ENCODE results near the gene HTR6. TPM values are rescaled to one million over a fixed set of nuclear protein-coding genes. Genes with fewer than 3 reads are reported as not detected.

The HTR6 gene
- total RNA-seq, 1 experiment from 2014 or later: not detected

DNA sequence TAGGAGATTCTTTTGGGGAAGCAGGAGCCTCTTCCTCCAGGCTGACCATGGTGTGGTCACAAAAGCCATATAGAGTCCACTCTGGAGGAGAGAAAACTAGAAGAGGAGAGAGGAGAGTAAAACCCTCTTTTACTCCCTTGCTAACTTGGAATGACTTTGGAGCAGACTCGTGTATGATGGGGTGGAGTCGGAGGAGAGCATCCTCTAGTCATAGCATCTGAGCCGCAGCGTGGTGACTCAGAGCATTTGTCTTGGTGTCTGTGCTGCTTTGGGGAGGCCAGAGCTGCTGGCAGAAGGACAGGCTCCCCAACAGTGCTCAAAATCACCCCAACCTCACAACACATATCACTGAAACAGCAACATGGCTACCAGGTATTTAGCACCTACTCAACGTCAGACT lies 11.1 kb downstream of the HTR6 start:
- TF ChIP-seq, protein P1, sequence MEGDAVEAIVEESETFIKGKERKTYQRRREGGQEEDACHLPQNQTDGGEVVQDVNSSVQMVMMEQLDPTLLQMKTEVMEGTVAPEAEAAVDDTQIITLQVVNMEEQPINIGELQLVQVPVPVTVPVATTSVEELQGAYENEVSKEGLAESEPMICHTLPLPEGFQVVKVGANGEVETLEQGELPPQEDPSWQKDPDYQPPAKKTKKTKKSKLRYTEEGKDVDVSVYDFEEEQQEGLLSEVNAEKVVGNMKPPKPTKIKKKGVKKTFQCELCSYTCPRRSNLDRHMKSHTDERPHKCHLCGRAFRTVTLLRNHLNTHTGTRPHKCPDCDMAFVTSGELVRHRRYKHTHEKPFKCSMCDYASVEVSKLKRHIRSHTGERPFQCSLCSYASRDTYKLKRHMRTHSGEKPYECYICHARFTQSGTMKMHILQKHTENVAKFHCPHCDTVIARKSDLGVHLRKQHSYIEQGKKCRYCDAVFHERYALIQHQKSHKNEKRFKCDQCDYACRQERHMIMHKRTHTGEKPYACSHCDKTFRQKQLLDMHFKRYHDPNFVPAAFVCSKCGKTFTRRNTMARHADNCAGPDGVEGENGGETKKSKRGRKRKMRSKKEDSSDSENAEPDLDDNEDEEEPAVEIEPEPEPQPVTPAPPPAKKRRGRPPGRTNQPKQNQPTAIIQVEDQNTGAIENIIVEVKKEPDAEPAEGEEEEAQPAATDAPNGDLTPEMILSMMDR (conservative IDR thresholded peaks at IDR 0.05): no peak
- TF ChIP-seq EZH2 (IDR thresholded peaks at IDR 0.05; ENCODE audit: low read depth): no peak
- no peak overlapping the region for H3K27ac ChIP-seq
- H3K79me2 ChIP-seq (ENCODE audit: low read depth): no peaks in the 10 kb centered on the region
- H4K20me1 ChIP-seq (ENCODE audit: insufficient read depth): no peaks in the 10 kb centered on the region
- H3K9me3 ChIP-seq (ENCODE audit: insufficient read depth, low read depth): no peaks in the 10 kb centered on the region
- no peak overlapping the region for H3K4me2 ChIP-seq
- no peak for DNase-seq
- BruUV-seq (replicated peaks): no TSS peak
- H2AFZ ChIP-seq: no peak overlapping the region
- H3K4me3 ChIP-seq: no peak overlapping the region
- H3K27me3 ChIP-seq (ENCODE audit: insufficient read depth, low read depth): no peaks in the 10 kb centered on the region
- H3K9me2 ChIP-seq (ENCODE audit: insufficient read depth): no peaks in the 10 kb centered on the region
- H3F3A ChIP-seq (ENCODE audit: insufficient read depth, low read depth): no peaks in the 10 kb centered on the region
- H3K4me1 ChIP-seq (replicated peaks; ENCODE audit: insufficient read depth): no peaks in the 10 kb centered on the region
- H3K36me3 ChIP-seq (ENCODE audit: low read depth): no peaks in the 10 kb centered on the region
- intact Hi-C loops (cut with micrococcal nuclease; ENCODE audit: unreplicated experiment): no loop called here
- POLR2A ChIA-PET (ENCODE audit: unreplicated experiment): no interaction called here
- CTCF ChIA-PET: no interaction called here

- no peak for TF ChIP-seq EZH2 (IDR thresholded peaks at IDR 0.05; ENCODE audit: low read depth)
- TF ChIP-seq, protein P1 (conservative IDR thresholded peaks at IDR 0.05): no peak
- Histone ChIP-seq H3K4me2 (no peak overlapping the region), H3K27ac (no peak overlapping the region), H3F3A (ENCODE audit: insufficient read depth, low read depth) (no peaks in the 10 kb centered on the region), H3K9me3 (ENCODE audit: insufficient read depth, low read depth) (no peaks in the 10 kb centered on the region), H3K4me1 (replicated peaks; ENCODE audit: insufficient read depth) (no peaks in the 10 kb centered on the region), H3K9me2 (ENCODE audit: insufficient read depth) (no peaks in the 10 kb centered on the region), H3K4me3 (no peak overlapping the region), H3K79me2 (ENCODE audit: low read depth) (no peaks in the 10 kb centered on the region), H2AFZ (no peak overlapping the region), H3K27me3 (ENCODE audit: insufficient read depth, low read depth) (no peaks in the 10 kb centered on the region), H4K20me1 (ENCODE audit: insufficient read depth) (no peaks in the 10 kb centered on the region), H3K36me3 (ENCODE audit: low read depth) (no peaks in the 10 kb centered on the region)
- ChIA-PET POLR2A (ENCODE audit: unreplicated experiment) (no interaction called here), CTCF (no interaction called here)
- no TSS peak for BruUV-seq (replicated peaks)
- intact Hi-C loops (cut with micrococcal nuclease; ENCODE audit: unreplicated experiment): no loop called here
- DNase-seq: peak in 1 of 2 experiments; percentile 28
Observed at GRCh38 chr1:19676438-19676922, 11.8 kb downstream of the HTR6 start.

- Histone ChIP-seq H3K9me2 (ENCODE audit: insufficient read depth) (no peaks in the 10 kb centered on the region), H2AFZ (no peak overlapping the region), H3F3A (ENCODE audit: insufficient read depth, low read depth) (no peaks in the 10 kb centered on the region), H3K27me3 (ENCODE audit: insufficient read depth, low read depth) (no peaks in the 10 kb centered on the region), H4K20me1 (ENCODE audit: insufficient read depth) (no peaks in the 10 kb centered on the region), H3K4me2 (no peak overlapping the region), H3K27ac (no peak overlapping the region), H3K79me2 (ENCODE audit: low read depth) (no peaks in the 10 kb centered on the region), H3K4me3 (no peak overlapping the region), H3K4me1 (replicated peaks; ENCODE audit: insufficient read depth) (no peaks in the 10 kb centered on the region), H3K9me3 (ENCODE audit: insufficient read depth, low read depth) (no peaks in the 10 kb centered on the region), H3K36me3 (ENCODE audit: low read depth) (no peaks in the 10 kb centered on the region)
- no TSS peak for BruUV-seq (replicated peaks)
- no peak for DNase-seq
- CTCF ChIA-PET: no interaction called here
- TF ChIP-seq EZH2 (IDR thresholded peaks at IDR 0.05; ENCODE audit: low read depth): no peak
- TF ChIP-seq, protein P1 (conservative IDR thresholded peaks at IDR 0.05): no peak
- POLR2A ChIA-PET (ENCODE audit: unreplicated experiment): no interaction called here
- intact Hi-C loops (cut with micrococcal nuclease; ENCODE audit: unreplicated experiment): no loop called here
Observed at GRCh38 chr1:19678493-19678892, 13.8 kb downstream of the HTR6 start.

Data from PC-9 (cell line).